Heart left ventricle (tissue), 16 donors: Measurements from ENCODE around the gene FCSK. TPM values are rescaled to one million over a fixed set of nuclear protein-coding genes. Genes with fewer than 3 reads are reported as not detected.

Source experiments
- ATAC-seq, 4 donors: fragments of 200-7000 bp; cut with Tn5 transposase; one replicate each; pipeline ENCODE4 v1.9.1; 2020 to 2022; ENCODE audit warnings: moderate library complexity in 4 of 4, mild to moderate bottlenecking in 3 of 4, moderate number of reproducible peaks in 1 of 4
- DNase-seq, 5 donors: peaks; one replicate each; pipeline ENCODE4 v3.0.0-alpha.2; 2020
- H3K27ac ChIP-seq, 12 donors: fragments of 200-600 bp; sonication (generic) in 4 of 12; one replicate each; pipeline versions ENCODE4 v1.5.0 to v1.8.0; 2016 to 2022; ENCODE audit warnings: mild to moderate bottlenecking in 2 of 12
- H3K27me3 ChIP-seq, 9 donors: fragments of 200-600 bp; sonication (generic) in 2 of 9; one replicate each; pipeline versions ENCODE4 v1.5.1 to v1.8.0; 2016 to 2022; ENCODE audit warnings: mild to moderate bottlenecking in 3 of 9
- H3K36me3 ChIP-seq, 9 donors: fragments of 200-600 bp; sonication (generic) in 2 of 9; one replicate each; pipeline versions ENCODE4 v1.5.0 to v1.8.0; 2018 to 2022; ENCODE audit warnings: mild to moderate bottlenecking in 2 of 9
- H3K4me1 ChIP-seq, 12 donors: fragments of 200-600 bp; sonication (generic) in 4 of 12; one replicate each; pipeline versions ENCODE4 v1.5.0 to v1.8.0; 2016 to 2022; ENCODE audit warnings: mild to moderate bottlenecking in 3 of 12
- H3K4me3 ChIP-seq, 12 donors: fragments of 200-600 bp; sonication (generic) in 4 of 12; one replicate each; pipeline versions ENCODE4 v1.5.0 to v1.8.0; 2017 to 2022; ENCODE audit warnings: mild to moderate bottlenecking in 9 of 12, moderate library complexity in 4 of 12
- H3K9me3 ChIP-seq, 12 donors: fragments of 200-600 bp; sonication (generic) in 4 of 12; one replicate each; pipeline versions ENCODE4 v1.5.0 to v1.8.0; 2016 to 2022; ENCODE audit warnings: mild to moderate bottlenecking in 1 of 12
- CTCF ChIP-seq, 12 donors: fragments of 200-600 bp; sonication (generic) in 4 of 12; IDR thresholded peaks; one replicate each; pipeline versions ENCODE4 v1.5.0 to v1.8.0; 2018 to 2022; ENCODE audit warnings: antibody characterized with exemption in 12 of 12, mild to moderate bottlenecking in 5 of 12
- POLR2A ChIP-seq, 2 donors: fragments of 450-650 bp; IDR thresholded peaks; one replicate each; pipeline ENCODE4 v1.6.1; 2017; ENCODE audit warnings: antibody characterized with exemption in 2 of 2, mild to moderate bottlenecking in 2 of 2, moderate library complexity in 2 of 2
- WGBS, 4 donors: extraction: QIAGEN DNeasy Blood & Tissue Kit in 2 of 4; methylation state at CpG; one replicate each; pipeline versions ENCODE4 v1.1.5 to v1.1.7; 2013 to 2018; 5-methylcytosine and 5-hydroxymethylcytosine counted together
- intact Hi-C, 10 donors: fragments of 100-400 bp; cut with DNase I; formaldehyde crosslinking; loops; one replicate each; pipeline versions ENCODE4 v1.11.1 to v1.14.2; 2022
- polyA plus RNA-seq, 2 donors: library from polyadenylated mRNA; stranded (reverse); fragments of 200-250 nt; gene quantifications; one replicate each; pipeline ENCODE4 v1.2.3, GENCODE V29; 2013
- total RNA-seq, 9 donors: library from RNA; depleted of rRNA in 2 of 9; stranded (reverse); fragments of >200 nt in 2 of 9; fragmentation: NEBNext Ultra II Directional in 3 of 9; extraction: Animal tissue kit (Norgen Biotek cat#: 25700) in 3 of 9; gene quantifications; one replicate each; pipeline versions ENCODE4 v1.1.0 to v1.2.4, GENCODE V29; 2016 to 2023
- donor health status: ischemic (EF 13 %, LVEDD 7.1; RV severe dilation, severe dysfunction).
- donor health status: healthy with polysubstance abuse.
- donor health status: DM: no; HTN: yes; CAD: no.
- donor health status: DM: no; HTN: no; CAD: no.
- donor health status: ischemic (EF 25% LVEDD 6.9; RV normal size, moderate dysfunction).
- donor health status: ischemic (EF 25% LVEDD 5.7; RV mildly dilated, moderate dysfunction).
- donor health status: healthy.
- donor health status: DM: yes; HTN: yes; CAD: no.
- donor health status: ischemic (EF 35%, LVEDD 5.7; RV mildly dilated, moderate dysfunction).
- donor health status: nonischemic (EF 11% LVEDD 7.7; RV severe dilation, severe dysfunction).
- donor health status: DM: yes; HTN: yes; CAD: no.
- donor health status: PGD.
- donor health status: ischemic (EF 29% LVEDD 5.4; RV normal size, mild dysfunction).
- donor health status: nonischemic (EF 23%, LVEDD 6.1; RV moderate dilation, normal function).

FCSK gene
- total and polyA plus RNA-seq, 11 donors = 5.9 to 17.3 (median 8.2) TPM

GRCh38 chr16:70438585-70438968 lies 15.8 kb upstream of the FCSK start:
- Histone ChIP-seq H3K27ac (peak overlapping the region; percentile 50 to 85 (median 77)), H3K36me3 (peaks cover 0 to 7% (median 0%) of the 10 kb centered on the region in 9 donors), H3K4me3 (peak overlapping the region; percentile 42 to 98 (median 80)), H3K27me3 (no peaks in the 10 kb centered on the region), H3K9me3 (no peaks in the 10 kb centered on the region), H3K4me1 (peaks cover 2 to 55% (median 34%) of the 10 kb centered on the region in 12 donors)
- WGBS, 4 donors = 0% methylated on average over 17 to 39 of the region's 39 CpGs
- DNase-seq (peak; percentile 45 to 75 (median 51)), ATAC-seq (peak in 2 of 4 donors; percentile 6 to 19)
- intact Hi-C loops = loop anchor here in 7 of 10 donors (2.0 to 5.0 kb wide), 4 partner anchors 41 to 58 kb away; no protein-coding TSS in a partner anchor
- TF ChIP-seq CTCF (IDR thresholded peaks at IDR 0.05) (no peak), POLR2A (IDR thresholded peaks at IDR 0.05) (no peak)

DNA sequence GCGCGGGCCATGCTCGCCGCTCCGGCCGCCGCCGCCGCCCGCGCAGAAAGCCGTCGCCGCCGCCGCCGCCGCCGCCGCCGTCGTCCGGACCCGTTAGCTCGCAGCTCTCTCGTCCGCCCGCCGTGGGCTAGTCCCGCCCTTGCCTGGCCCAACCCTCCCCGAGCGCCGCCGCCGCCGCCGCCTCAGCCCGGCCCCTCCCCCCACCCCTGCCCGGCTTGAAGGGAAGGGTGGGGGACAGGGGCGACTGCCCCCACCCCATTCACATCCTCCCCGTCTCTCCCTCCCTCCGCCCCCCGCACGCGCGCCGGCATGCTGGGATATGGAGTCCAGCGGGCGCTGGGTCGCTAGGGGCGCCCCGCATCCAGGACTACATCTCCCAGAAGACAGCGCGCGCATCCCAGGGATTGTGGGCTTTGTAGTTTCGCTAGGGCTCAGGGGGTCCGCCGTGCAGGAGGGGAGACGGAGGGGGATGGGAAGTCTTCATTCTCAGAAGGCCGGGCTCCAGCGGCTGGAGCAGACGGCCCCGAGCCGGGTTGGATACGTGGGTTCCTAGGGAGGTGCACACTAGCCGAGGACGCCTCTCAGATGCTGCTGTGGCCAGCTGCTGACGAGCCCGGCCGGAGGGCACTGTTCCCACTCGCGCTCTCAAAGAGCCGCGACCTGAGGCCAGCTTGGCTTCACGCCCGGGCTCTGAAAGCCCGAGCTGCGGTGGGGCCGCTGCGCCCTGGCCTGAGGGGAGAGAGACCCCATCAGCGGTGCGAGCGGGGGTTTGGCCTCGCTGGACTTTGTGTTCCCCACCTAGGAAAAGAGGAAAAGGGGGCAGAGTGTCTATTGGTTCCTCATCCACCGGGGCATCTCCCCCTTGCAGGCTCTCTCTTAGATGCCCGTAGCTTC lies 15.2 kb upstream of the FCSK start, which contains the start of gene ST3GAL2:
TSS of gene ST3GAL2 (minus strand) at position 132 of the 894 bp plus-strand sequence. CDS start 40,570 bp downstream, outside the sequence.
- peak; percentile 98 to 99 (median 98) for ATAC-seq

GRCh38 chr16:70440009-70440692 lies 14.2 kb upstream of the FCSK start:
- no peaks in the 10 kb centered on the region for H3K27me3 ChIP-seq
- ATAC-seq = no peak
- no peak for TF ChIP-seq POLR2A (IDR thresholded peaks at IDR 0.05)
- no peak for TF ChIP-seq CTCF (IDR thresholded peaks at IDR 0.05)
- no peaks in the 10 kb centered on the region for H3K36me3 ChIP-seq
- H3K27ac ChIP-seq = no peak overlapping the region
- intact Hi-C loops = no loop called here
- no peaks in the 10 kb centered on the region for H3K9me3 ChIP-seq
- WGBS, 4 donors = 85 to 88% (median 86%) methylated on average over 9 to 11 of the region's 11 CpGs
- peak overlapping the region in 2 of 12 donors; percentile 78 to 83 for H3K4me3 ChIP-seq
- DNase-seq = no peak
- H3K4me1 ChIP-seq = peaks cover 0 to 39% (median 22%) of the 10 kb centered on the region in 12 donors

More for the DNA sequence above, 15.2 kb upstream of the FCSK start, which contains the start of gene ST3GAL2:
- WGBS, 4 donors = 1 to 3% (median 2%) methylated on average over 25 to 86 of the region's 86 CpGs
- H3K27ac ChIP-seq = peak within 1 kb of the TSS; percentile 50 to 85 (median 78)
- no peaks in the 10 kb centered on the region for H3K27me3 ChIP-seq
- intact Hi-C loops = loop anchor here in 7 of 10 donors (1.0 to 5.0 kb wide), 5 partner anchors 11 to 58 kb away; no protein-coding TSS in a partner anchor
- H3K9me3 ChIP-seq = no peaks in the 10 kb centered on the region
- H3K36me3 ChIP-seq = peaks cover 0 to 6% (median 0%) of the 10 kb centered on the region in 9 donors
- peak; percentile 96 to 98 (median 96) for DNase-seq
- peaks cover 0 to 48% (median 27%) of the 10 kb centered on the region in 12 donors for H3K4me1 ChIP-seq
- peak within 1 kb of the TSS; percentile 42 to 98 (median 80) for H3K4me3 ChIP-seq
- no peak for TF ChIP-seq POLR2A (IDR thresholded peaks at IDR 0.05)
- peak in 5 of 12 donors; percentile 6 to 41 (median 29) for TF ChIP-seq CTCF (IDR thresholded peaks at IDR 0.05)
